HG03064 (cell line): ENCODE data around the gene PPP1R1C.

Source experiments
- ATAC-seq: cut with Tn5 transposase; IDR thresholded peaks from one replicate; pipeline ENCODE4 v1.9.1; 2021; ENCODE audit warnings: low read depth; ENCODE audit not compliant: unreplicated experiment

The PPP1R1C gene

DNA sequence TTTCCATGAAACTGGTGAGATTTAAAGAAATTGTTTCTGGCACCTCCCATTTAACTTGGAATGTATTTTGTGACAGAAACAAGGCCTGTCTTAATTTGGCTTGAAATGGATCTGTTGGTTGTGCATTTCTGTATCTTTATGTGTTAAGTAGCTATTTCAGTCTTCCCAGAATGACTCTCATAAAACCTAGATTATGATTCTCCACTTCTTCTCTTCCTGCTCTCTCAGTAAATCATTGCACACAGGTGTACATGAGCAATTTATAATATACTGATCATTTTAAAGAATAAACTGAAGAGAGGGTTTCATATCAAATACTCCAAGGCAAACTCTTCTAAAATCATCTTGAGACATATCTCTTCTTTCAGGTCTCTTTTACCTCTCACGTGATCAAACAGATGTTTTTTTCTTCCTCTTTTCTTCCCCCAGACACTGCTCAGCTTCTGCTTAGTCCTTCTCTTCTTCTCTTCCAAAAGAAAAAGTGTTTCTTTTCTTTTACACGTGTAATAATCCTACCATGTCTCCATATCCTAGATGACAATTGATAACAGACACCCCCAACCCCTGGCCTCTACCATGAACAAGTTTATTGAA is 112.0 kb downstream of the PPP1R1C start:
- no peak for ATAC-seq

DNA sequence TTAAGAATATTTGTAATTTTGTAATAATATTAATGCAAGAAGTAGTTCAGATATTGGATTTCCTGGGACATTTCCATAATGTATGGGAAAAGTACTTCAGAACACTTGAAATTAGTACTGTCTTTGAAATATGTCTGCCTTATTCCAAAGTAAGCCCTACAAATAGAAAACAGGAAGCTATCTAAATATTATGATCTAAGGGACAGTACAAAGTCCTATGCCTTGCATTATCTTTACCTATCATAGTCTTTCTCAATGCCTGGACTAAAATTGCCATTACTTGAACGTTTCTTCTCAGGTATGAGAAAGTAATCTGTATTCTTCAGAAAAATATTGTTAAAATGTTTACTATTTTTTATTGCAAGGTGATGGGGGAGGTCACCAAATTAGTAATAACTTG is 113.0 kb downstream of the PPP1R1C start:
- no peak for ATAC-seq

DNA sequence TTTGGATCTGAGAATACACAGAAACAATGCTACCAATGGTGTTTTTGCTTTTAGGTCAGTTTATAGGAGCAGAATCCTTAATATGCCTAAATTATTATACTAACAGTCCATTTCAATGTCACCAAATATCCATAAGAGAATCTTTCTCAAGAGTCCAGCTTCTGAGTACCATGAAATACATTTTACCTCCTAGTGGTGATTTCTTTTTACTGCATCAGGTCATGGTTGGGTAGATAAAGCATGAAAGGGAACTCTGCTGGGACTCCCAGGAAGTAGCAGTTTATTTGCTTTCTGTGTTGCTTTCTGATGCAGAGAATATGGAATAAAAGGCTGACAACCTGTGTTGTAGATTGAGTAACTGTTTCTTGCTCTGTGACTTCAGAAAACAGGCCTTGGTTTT is 115.6 kb downstream of the PPP1R1C start:
- no peak for ATAC-seq

DNA sequence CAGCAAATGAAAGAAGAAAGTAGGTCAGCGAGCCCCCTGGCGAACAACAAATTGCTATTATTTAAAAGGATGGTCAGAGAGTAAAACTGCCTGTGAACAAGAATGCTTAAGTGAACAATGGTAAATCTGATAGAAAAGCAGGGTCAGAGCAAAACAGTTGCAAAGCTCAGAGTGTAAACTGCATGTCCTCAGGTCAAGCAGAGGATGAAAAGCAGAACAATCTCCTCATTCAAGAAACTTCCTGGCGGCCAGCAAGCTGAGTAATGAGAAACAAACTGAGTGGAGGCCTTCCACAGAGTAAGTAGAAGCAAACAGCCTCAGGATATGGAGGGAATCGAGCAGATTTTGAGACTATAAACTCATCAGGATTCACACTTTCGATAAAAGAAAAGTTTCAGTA is 117.9 kb downstream of the PPP1R1C start:
- ATAC-seq: no peak

DNA sequence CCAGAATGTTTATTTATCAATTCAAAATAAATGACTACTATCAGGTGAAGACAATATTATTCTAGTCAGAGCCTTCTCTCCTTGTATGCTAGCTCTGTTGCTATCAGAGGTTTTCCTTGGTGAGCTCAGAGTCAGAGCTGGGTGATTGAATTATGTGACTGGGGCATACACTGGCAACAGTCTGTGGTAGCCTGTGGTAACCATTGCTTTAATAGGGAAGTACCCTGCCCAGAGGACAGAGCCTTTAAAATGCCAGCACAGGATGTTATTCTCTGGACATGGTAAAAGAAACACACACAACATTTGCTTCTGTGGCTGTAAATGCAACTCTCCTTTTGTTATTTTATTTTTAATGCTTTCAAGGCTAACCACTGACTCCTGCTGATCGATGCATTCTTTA is 124.7 kb downstream of the PPP1R1C start:
- ATAC-seq: no peak

DNA sequence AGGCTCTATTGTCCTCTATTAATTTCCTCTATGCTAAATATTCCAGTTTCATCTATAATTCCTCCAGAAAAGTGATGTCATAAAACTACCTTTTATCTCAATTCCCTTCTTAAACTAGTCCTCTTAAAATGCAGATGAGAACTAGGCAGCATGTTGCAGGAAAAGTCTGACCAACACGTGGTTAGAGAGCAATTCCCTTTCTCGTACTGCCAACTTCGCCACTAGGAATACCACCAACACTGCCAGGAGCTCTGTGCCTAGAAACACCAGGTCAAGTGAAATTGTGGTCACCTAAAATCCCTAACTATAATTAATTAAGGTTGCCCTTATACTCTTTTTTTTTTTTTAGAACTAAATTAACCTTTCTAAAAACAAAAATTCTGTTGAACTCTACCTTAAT is 127.7 kb downstream of the PPP1R1C start:
- no peak for ATAC-seq

DNA sequence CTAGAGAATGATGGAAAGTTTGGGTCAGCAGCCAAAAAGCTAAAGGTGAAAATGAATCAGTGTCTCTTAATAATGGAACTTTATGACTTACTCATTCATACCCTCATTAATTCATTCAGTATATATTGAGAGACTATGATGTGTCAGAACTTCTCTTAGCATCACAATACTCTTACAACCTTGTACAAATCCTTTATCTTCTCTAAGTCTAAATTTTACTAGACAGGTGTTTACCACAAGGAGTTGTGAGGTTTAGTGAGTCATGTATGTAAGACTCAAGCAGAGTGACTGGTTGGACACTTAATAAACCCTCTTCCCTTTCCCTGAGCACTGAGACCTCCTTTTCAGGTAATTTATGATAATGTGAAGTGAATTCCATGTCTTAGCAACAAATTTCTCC is 129.6 kb downstream of the PPP1R1C start:
- no peak for ATAC-seq

DNA sequence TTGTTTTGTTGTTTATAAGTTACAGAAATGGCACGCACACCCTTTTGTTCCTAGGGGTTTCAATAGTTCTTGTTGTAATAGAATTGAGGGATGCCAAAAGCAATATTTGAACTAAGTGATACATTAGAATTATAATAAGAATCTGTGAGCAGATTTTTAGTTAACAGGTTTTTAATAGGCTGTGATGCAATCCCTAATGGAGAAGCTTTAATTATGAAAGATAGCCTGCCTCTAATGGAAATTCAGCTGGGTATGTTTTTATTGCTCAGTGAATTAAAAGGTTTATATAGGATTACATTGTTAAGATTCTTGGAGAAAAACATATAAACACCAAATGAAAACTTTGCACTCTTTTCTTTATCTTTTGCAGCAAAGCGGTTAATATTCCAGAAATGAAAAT is 131.1 kb downstream of the PPP1R1C start:
- ATAC-seq: no peak

DNA sequence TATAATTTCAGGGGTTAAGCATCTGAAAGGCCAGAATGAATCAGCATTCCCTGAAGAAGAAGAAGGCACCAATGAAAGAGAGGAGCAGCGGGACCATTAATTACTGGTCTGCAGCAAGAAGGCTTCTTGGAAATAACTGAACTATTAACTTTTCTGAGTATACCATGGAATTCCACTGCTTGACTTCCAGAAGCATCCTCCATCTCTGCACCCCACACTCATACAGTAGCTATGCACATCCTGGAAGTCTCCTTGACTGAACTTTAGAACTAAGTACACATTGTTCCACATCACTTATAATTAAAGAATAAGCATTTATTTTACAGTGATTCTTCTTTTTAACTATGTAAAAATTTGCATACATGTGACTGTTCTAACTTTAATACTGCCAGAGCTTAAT is 131.5 kb downstream of the PPP1R1C start:
- ATAC-seq: no peak

DNA sequence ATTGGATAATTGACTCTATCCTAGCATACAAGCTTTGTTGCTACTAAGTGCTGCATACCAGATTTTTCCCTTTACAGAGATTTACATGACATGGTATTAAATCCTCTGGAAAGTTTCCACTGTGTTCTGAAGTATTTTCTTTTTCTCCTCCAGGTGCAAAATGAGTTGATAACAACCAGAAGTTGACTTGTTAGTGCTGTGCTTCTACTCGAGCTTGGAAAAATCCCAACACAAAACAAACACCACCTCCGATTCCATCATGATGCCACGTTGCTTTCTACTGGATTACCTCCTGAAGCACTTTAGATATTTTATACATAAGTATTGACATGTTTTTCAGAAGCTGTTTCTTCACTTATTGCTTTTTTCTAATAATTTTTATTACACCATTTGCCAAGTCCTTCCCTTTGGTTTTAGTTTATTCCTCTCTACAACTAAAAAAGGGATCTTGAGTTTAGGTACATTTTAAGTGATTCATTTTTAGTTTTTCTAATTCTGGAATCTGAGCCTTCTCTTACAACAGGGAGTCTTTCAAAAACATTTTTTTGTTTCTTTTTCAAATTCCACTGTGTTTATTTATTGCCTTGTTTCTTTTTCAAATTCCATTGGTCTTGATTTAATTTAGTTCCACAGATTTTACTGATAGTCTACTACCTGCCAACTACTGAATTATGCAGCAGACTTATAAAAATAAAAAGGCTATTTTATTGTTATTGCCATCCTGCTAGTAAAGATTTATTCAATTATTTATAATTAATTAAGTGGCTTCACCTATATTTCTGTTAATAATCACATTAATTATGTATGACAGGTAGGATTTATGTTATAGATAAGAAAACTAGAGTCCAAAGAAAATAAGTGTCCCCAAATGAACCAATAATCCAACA is 143.4 kb downstream of the PPP1R1C start:
- no peak for ATAC-seq

DNA sequence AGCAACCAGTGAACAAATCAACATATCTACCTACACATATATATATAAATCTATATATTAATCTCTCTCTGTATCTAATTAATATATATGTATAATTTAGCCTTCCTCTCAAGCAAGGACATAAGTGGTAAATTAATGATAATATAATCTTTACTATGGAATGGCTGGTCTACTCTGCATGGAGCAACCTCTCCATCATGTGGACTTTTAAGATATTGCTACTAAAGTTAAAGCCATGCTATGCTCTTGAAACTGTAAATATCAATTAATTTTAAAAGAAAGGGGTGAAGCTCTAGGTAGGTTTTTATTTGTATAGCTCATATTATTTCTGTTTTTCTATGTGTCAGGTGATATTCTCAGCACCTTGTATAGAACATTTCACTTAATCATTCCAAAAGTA is 147.0 kb downstream of the PPP1R1C start:
- ATAC-seq: no peak

DNA sequence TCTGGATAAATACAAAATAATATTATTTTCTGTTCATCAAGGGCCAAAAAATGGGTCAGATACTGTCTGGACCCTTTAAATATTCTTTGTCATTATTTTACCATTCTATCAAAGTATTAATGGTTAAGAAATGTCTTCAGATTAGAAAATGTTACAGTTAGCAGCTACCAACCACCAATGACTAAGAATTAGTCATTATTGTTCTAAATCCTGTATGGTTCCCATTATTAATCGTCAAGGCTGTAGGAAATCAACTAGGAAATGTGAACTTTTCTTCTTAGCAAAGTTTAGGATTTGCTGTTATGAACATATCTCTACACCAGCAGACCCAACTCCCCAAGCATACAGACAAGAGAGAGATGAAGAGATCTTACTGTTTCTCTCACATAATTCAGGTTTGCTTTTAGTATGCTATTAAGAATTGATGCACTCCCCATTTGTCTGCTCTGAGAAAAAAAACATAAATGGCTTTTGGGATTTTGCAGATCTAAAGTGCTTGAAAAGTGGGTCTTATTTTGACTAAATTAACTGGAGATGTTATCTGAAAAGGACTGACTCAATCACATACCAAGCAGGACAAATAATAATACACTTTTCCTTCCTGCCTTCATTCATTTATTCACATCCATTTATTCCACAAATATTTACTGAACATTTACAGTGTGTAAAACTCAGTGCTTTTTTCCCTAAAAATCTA is 147.7 kb downstream of the PPP1R1C start:
- no peak for ATAC-seq

DNA sequence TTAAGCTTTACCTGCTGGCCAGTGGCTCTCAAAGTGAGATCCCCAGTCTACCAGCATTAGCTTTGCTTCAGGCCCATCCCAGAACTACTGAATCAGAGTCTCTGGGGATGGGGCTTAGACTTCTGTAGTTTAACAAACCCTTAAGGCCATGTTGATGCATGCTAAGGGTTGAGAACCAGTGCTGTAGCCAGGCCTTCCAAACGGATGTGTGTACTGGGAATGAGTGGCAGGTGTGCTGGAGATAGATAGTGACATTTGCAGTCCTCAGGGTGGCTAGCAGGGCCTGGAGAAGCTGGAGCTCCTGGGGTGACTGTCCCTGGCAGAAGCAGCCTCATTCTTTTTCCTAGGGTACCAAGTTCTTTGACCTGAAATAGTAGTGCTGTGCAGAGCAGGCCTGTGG is 148.5 kb downstream of the PPP1R1C start:
- no peak for ATAC-seq

DNA sequence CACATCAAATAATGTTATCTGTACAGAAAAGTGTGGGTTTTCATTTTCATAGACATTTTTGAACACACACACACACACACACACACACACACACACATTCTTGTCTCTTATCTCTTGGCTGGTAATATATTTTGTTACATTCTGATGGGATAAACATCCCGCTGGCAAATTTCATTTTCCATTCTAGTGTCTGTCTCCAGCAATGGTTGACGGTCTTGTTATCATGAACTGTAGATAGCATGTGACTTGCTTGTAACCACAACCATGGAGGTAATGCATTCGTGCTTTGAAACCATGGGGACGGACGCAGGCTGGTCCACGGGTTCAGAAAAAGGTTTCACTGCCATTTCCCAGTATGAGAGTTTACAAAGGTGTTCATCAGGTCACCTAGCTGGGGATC is 156.4 kb downstream of the PPP1R1C start:
- no peak for ATAC-seq

DNA sequence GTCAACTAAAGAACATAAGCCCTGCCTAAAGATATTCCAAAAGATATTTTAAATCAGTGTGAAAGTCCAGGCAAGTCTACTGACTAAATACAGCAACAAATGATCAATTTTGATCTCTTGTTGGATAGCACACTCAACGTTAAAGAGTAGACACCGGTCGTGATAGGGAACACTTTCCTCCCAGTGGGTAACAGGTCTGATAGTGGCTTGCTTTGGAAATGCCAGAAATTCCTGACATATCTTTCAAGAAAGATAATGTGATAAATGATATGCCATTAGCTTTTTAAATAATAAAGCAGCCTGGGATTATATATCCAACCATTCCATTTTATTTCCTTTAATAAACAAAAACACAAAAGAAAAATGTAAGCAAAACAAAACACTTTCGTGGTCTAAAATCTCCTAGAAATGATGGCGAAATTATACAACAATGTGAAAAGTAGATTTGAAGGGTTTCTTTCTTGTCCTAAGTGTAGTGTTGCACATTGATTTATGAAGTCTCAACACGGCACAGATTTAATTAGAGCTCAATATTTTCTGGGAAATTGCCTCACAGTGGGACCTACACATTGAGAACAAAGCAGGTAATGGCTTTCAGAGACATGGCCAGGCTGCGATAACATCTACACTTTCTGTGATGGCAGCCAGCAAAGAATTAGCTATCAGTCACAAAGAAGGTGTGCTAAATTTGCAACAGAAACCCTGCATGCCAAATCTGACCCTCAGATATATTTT is 158.6 kb downstream of the PPP1R1C start:
- ATAC-seq: no peak

DNA sequence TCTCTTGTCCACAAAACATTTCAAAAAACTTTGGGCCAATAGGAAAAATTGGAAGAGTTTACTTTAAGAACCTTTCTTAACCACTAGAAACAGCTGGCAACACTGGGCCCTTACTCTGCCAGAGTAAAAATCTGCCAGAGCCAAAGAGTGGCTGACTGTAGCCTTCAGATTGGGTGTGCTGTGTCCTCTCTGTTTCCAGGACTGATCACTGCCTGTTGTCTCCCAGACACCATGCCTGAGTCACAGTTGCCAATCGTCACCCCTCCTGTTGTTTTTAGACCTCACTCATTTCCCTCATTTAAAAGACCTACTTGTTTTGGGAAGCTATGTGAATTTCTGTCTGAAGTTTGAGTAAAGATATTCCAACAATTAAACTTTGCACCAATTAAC is 159.1 kb downstream of the PPP1R1C start:
- no peak for ATAC-seq

DNA sequence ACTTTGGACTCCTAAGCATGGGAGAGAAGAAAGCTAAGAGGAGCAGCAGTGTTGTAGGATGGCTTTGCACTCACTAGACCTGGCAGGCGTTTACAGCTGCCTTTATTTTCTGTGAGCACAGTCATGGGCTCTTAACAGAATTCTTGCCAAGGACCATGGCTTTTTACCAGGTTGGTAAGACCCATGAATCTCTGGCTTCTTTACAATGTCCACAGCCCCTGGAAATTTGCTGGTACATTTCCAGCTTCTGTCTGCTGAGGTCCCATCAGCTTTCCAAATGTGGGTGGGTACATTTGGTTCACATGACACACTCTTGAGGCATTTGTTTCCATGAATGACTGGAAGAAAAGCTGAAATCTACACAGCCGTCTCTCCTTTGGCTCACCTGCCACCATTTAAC is 162.7 kb downstream of the PPP1R1C start:
- no peak for ATAC-seq

DNA sequence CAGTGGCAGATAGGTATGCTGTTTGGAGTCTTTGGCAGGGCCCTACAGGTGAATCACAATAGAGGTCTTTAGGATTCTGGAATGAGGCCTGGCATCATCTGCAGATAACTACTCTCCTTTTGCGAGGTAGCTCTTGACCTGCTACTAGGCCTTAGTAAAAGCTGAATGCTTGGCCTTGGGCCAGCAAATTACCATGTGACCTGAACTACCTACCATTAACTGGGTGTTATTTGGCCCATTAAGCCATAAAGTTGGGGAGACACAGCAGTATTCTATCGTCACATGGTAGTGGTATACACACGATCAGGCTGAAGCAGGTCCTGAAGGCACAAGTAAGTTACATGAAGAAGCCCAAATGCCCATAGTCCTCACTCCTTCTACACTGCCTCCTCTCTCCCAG is 178.2 kb downstream of the PPP1R1C start:
- no peak for ATAC-seq

DNA sequence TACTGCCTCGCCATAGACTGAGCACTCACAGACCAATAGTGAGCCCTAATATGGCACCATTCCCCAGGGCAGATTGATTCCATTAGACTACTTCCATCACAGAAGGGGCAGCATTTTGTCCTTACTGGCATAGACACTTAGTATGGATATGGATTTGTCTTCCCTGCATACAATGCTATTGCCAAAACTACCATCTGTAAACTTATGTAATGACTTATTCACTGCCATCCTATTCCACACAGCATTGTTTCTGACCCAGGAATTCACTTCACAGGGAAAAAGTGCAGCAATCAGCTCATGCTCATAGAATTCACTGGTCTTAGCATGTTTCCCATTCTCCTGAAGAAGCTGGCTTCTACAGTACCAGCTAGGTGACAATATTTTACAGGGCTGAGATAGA is 179.0 kb downstream of the PPP1R1C start:
- no peak for ATAC-seq

DNA sequence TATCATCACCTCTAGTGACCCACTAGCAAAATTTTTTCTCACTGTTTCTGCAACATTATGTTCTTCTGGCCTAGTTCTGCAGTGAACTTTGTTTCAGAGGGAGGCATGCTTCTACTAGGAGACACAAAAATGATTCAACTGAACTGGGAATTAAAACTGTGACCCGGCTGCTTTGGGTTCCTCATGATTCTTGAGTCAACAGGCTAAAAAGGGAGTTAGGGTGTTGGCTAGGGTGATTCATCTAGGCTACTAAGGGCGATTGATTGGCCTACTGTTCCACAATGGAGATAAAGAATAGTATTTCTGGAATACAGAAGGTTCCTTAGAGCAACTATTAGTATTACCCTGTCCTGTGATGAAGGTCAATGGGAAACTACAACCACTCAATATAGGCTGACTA is 179.5 kb downstream of the PPP1R1C start:
- no peak for ATAC-seq

DNA sequence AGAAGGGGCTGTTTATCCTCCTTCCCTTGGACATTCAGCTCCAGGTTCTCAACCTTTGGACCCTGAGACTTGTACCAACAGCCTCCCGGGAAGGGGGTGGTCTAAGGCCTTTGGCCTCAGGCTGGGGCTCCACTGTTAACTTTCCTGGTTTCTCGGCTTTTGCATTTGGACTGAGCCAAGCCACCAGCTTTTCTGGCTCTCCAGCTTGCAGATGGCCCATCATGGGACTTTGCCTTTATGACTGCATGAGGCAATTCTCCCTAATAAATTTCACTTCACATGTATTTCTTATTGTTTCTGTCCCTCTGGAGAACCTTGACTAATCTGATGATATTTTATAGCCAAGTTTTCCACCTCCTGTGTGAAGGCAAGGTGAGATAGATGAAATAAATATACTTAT is 180.8 kb downstream of the PPP1R1C start:
- ATAC-seq: no peak
